ENCODE results near the gene EPB41L2. TPM values are rescaled to one million over a fixed set of nuclear protein-coding genes. Genes with fewer than 3 reads are reported as not detected.
A peak's percentile ranks its signal among the peaks of the same experiment; 100 is the strongest.

The EPB41L2 gene
- total RNA-seq, 1 experiment from 2014 or later = 106 TPM

- H3K36me3 Mint-ChIP-seq = peaks cover 3% of the 10 kb centered on the region
- H3K27ac Mint-ChIP-seq = no peak overlapping the region
- ChIA-PET POLR2A (no interaction called here), CTCF (interaction anchor here (0.6 to 2.1 kb wide), 30 partner anchors 9 to 743 kb away, joined by 3 to 40 read pairs (median 4); partner anchors contain the start of genes EPB41L2 and MED23)
- H3K4me1 Mint-ChIP-seq = peaks cover 3% of the 10 kb centered on the region
- no peaks in the 10 kb centered on the region for H3K27me3 Mint-ChIP-seq (ENCODE audit: low read depth)
- DNase-seq (ENCODE audit: low spot score) (peak; percentile 72), ATAC-seq (peak; percentile 82)
- no peak overlapping the region for H3K4me3 Mint-ChIP-seq
- H3K9me3 Mint-ChIP-seq = 0 out of 2 replicates have a peak, but pooled peaks cover 3% of the 10 kb centered on the region
- TF ChIP-seq USF2 (CRISPR knock-in tag; IDR thresholded peaks at IDR 0.05) (no peak), CTCF (IDR thresholded peaks at IDR 0.05) (peak; percentile 83)
Observed at GRCh38 chr6:130885392-130886192, 177.5 kb downstream of the EPB41L2 start.

GRCh38 chr6:130882370-130882769, 180.7 kb downstream of the EPB41L2 start:
- CTCF ChIA-PET = no interaction called here
- DNase-seq (ENCODE audit: low spot score) = no peak
- H3K9me3 Mint-ChIP-seq = 0 out of 2 replicates have a peak, but pooled peaks cover 3% of the 10 kb centered on the region
- H3K27me3 Mint-ChIP-seq (ENCODE audit: low read depth) = no peaks in the 10 kb centered on the region
- peaks cover 3% of the 10 kb centered on the region for H3K4me1 Mint-ChIP-seq
- POLR2A ChIA-PET = no interaction called here
- no peak for ATAC-seq
- H3K27ac Mint-ChIP-seq = no peak overlapping the region
- no peak overlapping the region for H3K4me3 Mint-ChIP-seq
- TF ChIP-seq KAT7 (CRISPR knock-in tag; IDR thresholded peaks at IDR 0.05; ENCODE audit: borderline replicate concordance) = no peak
- TF ChIP-seq ZMAT4 (CRISPR knock-in tag; IDR thresholded peaks at IDR 0.05) = no peak
- no peak for TF ChIP-seq ATF3 (CRISPR knock-in tag; conservative IDR thresholded peaks at IDR 0.05)
- no peak for TF ChIP-seq MAX (CRISPR knock-in tag; IDR thresholded peaks at IDR 0.05)
- TF ChIP-seq HMGA2 (CRISPR knock-in tag; IDR thresholded peaks at IDR 0.05) = no peak
- no peak for TF ChIP-seq IRF2 (CRISPR knock-in tag; IDR thresholded peaks at IDR 0.05; ENCODE audit: borderline replicate concordance, low read depth)
- TF ChIP-seq FOXJ3 (CRISPR knock-in tag; IDR thresholded peaks at IDR 0.05; ENCODE audit: borderline replicate concordance) = no peak
- no peak for TF ChIP-seq ZNF232 (CRISPR knock-in tag; IDR thresholded peaks at IDR 0.05)
- no peak for TF ChIP-seq NFATC4 (CRISPR knock-in tag; IDR thresholded peaks at IDR 0.05)
- no peak for TF ChIP-seq ZNF416 (CRISPR knock-in tag; IDR thresholded peaks at IDR 0.05)
- TF ChIP-seq PREB (CRISPR knock-in tag; IDR thresholded peaks at IDR 0.05; ENCODE audit: borderline replicate concordance) = no peak
- TF ChIP-seq NR2C2 (CRISPR knock-in tag; IDR thresholded peaks at IDR 0.05) = no peak
- TF ChIP-seq ZNF317 (CRISPR knock-in tag; IDR thresholded peaks at IDR 0.05; ENCODE audit: borderline replicate concordance, low read depth) = no peak
- TF ChIP-seq ETV6 (CRISPR knock-in tag; IDR thresholded peaks at IDR 0.05) = no peak
- no peak for TF ChIP-seq SP1 (CRISPR knock-in tag; conservative IDR thresholded peaks at IDR 0.05)
- TF ChIP-seq TCF7 (CRISPR knock-in tag; IDR thresholded peaks at IDR 0.05; ENCODE audit: low read depth) = no peak
- TF ChIP-seq ZBTB43 (CRISPR knock-in tag; IDR thresholded peaks at IDR 0.05) = no peak
- TF ChIP-seq SMAD4 (CRISPR knock-in tag; IDR thresholded peaks at IDR 0.05) = no peak
- H3K36me3 Mint-ChIP-seq = no peaks in the 10 kb centered on the region
